RWPE1 (cell line): ENCODE measurements around the gene RAP1GAP2.
A peak's percentile ranks its signal among the peaks of the same experiment; 100 is the strongest.

Experiments used
- CTCF ChIA-PET: fragments of 350-600 bp; sonication (Branson Sonifier 250); formaldehyde crosslinking; extraction: SDS; loops from one replicate; lab custom pipeline; 2021; lab: Yijun Ruan, JAX
- POLR2A ChIA-PET: fragments of 400-600 bp; formaldehyde crosslinking; extraction: SDS; loops from one replicate; lab custom pipeline; 2020; ENCODE audit warnings: antibody characterized with exemption; ENCODE audit not compliant: low non-redundant PET; lab: Yijun Ruan, JAX
- DNase-seq: peaks from one replicate; pipeline ENCODE4 v3.0.0; 2012; ENCODE audit warnings: low spot score
- H3K27ac ChIP-seq: fragments of 450-650 bp; 2 replicates; pipeline ENCODE4 v1.5.1; 2017
- TF ChIP-seq, protein P1 (sequence below): fragments of 450-650 bp; conservative IDR thresholded peaks from 2 replicates; pipeline ENCODE4 v1.5.1; 2017; ENCODE audit warnings: low read depth, mild to moderate bottlenecking

The RAP1GAP2 gene

DNA sequence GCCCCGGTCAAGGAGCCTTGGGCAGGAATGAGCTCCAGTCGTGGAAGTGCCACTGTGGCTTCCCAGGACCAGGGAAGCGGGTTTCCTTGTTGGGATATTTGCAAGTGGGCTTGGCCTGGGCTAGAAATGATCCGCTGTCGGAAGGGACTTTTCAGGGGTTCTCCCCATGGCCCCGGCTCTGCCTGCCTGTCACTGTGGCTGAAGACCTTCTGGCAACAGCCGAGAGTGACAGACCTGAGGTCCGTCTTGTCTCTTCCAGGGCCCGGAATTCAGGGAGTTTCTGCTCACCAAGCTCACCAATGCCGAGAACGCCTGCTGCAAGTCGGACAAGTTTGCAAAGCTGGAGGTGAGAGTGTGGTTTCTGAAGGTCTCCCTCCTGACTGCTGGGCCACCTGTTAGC, 209.5 kb downstream of the RAP1GAP2 start:
- H3K27ac ChIP-seq, result peak overlapping the region; percentile 90
- TF ChIP-seq, protein P1, sequence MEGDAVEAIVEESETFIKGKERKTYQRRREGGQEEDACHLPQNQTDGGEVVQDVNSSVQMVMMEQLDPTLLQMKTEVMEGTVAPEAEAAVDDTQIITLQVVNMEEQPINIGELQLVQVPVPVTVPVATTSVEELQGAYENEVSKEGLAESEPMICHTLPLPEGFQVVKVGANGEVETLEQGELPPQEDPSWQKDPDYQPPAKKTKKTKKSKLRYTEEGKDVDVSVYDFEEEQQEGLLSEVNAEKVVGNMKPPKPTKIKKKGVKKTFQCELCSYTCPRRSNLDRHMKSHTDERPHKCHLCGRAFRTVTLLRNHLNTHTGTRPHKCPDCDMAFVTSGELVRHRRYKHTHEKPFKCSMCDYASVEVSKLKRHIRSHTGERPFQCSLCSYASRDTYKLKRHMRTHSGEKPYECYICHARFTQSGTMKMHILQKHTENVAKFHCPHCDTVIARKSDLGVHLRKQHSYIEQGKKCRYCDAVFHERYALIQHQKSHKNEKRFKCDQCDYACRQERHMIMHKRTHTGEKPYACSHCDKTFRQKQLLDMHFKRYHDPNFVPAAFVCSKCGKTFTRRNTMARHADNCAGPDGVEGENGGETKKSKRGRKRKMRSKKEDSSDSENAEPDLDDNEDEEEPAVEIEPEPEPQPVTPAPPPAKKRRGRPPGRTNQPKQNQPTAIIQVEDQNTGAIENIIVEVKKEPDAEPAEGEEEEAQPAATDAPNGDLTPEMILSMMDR, result no peak
- ChIA-PET POLR2A (no interaction called here), CTCF (interaction anchor here (0.5 to 3.9 kb wide), 3 partner anchors 157 to 256 kb away, joined by 4 to 22 read pairs (median 4); no protein-coding TSS in a partner anchor)
- no peak for DNase-seq

DNA sequence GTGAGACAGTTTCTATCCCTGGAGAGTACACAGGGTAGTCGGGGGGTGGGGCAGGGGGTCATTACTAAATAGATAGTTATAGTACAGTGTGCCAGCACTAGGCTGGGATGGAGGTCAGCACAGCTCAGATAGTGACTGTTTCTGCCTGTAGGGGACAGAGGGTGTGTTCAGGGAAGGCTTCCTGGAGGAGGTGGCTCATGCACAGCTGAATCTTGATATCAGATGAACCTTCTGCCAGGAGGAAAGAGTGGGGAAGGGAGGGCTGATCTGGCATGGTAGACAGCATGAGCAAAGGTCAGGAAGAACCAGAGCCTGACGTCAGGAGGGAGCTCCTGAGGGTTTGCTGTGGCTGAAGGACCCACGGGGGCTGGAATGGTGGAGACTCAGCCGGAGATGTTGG, 210.6 kb downstream of the RAP1GAP2 start:
- CTCF ChIA-PET, result interaction anchor here (3.9 kb wide), 1 partner anchor 158 kb away, joined by 22 read pairs; no protein-coding TSS in a partner anchor

DNA sequence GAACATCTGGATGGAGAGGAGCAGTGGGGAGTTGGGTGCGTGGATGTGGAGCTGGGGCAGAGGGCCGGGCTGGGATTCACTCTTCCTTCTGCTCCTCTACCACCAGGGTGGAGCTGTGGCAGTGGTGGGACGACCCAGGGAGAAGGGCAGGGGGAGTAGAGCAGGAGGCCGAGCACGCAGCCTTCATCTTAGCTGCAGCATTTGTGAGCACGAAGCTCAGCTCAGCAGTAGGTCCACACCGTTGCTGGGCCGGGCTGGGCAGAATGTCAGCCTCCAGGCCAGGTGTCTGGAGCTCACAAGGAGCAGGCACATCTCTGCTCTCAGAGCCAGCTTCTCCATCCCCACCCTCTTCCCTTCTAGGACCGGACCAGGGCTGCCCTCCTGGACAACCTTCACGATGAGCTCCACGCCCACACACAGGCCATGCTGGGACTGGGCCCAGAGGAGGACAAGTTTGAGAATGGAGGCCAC, 211.4 kb downstream of the RAP1GAP2 start:
- DNase-seq, result no peak
- TF ChIP-seq, protein P1, result no peak
- H3K27ac ChIP-seq, result no peak overlapping the region
- POLR2A ChIA-PET, result no interaction called here
- CTCF ChIA-PET, result interaction anchor here (3.9 kb wide), 1 partner anchor 159 kb away, joined by 22 read pairs; no protein-coding TSS in a partner anchor

More for the DNA sequence above, 210.6 kb downstream of the RAP1GAP2 start:
- POLR2A ChIA-PET, result no interaction called here
- no peak overlapping the region for H3K27ac ChIP-seq
- TF ChIP-seq, protein P1, result no peak
- no peak for DNase-seq

DNA sequence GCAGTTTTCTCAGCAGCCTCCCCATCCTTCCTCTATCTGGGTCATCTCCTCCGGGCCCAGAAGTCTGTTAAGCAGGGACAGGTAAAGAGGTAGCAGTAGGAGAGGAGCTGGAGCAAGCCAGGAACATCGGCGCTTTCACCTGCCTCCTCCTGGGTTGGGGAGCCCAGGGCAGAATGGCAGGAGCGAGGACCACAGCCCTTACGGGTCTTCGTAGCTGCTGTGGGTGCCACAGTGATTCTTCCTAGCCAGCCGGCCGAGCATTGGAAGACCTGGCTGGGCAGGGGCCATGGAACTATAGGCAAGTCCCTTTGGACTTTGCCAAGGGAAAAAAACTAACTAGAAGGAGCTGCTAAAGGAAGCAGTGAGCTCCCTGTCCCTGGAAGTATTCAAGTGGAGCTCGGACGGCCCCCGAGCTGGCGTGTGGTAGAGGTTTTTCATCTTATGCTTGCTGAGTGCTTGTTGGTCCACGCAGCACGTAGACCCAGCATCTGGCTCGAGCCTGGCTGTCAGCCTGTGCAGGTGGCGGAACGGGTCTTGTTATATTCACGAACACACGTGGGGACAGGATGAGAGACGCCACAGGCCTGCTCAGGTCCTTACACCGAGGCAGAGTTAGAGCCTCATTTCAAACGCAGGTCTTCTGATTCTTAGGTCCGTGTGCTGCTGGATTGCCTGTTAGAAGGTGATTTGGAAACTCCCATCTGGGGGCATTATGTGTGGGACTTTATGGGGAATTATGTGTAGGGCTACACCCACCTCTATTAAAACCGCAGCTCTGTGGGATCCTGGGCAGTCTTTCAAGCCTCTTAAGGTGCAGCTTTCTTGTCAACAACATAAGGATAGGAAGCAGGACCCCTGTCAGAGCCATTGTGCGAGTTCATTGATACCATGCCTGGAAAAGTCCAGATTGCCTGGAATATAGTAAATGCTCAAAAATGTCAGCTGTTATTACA, 212.4 kb downstream of the RAP1GAP2 start:
- CTCF ChIA-PET, result interaction anchor here (1.0 kb wide), 1 partner anchor 181 kb away, joined by 3 read pairs; no protein-coding TSS in a partner anchor
- TF ChIP-seq, protein P1, result no peak
- POLR2A ChIA-PET, result no interaction called here
- H3K27ac ChIP-seq, result no peak overlapping the region
- DNase-seq, result no peak

DNA sequence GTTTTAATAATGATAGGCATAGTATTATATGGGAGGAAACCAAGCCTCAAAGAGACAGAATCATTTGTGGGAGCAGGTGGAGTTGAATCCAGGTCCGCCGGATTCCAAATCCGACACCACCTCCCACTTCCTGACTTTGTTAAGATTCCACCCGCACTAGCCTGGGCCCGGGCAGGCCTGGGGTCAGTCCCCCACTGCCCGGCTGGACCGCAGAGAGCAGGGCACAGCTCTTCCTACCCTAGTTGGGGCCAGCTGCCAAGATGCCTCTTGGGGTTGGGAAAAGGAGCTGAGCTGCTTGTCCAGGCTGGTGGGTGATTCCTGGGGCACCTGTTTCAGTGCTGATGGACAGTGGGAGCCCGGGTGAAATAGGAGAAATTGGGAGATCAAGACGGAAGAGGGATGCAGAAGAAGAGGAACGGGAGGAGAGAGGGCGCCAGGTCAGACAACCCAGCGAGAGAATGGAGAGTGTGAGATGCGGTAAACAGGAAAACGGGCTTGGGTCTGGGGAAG, 213.2 kb downstream of the RAP1GAP2 start:
- DNase-seq, result no peak
- TF ChIP-seq, protein P1, result no peak
- H3K27ac ChIP-seq, result 0 out of 2 replicates have a peak overlapping the region, but pooled peaks have one; percentile 3
- ChIA-PET POLR2A (no interaction called here), CTCF (interaction anchor here (1.0 kb wide), 1 partner anchor 182 kb away, joined by 3 read pairs; no protein-coding TSS in a partner anchor)

DNA sequence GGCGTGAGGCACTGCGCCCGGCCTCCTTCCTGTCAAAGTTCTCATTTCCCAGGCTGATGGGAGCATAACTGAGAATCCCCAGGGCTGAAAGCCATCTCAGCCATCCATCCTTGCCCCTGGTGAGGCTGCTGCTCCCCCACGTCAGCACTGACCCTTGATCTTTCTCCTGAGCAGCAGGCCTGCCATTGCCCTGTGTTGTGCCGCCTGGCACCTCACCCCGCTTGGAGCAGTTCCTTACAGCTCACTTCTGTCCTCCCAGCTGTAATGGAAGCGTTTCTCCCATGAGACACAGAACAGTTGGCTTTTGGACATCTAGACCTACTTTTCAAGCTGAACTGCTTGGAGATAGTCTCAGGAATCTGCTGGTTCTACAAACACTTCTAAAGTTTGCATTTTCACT, 215.7 kb downstream of the RAP1GAP2 start:
- CTCF ChIA-PET, result interaction anchor here (0.6 to 5.6 kb wide), 3 partner anchors 75 to 162 kb away, joined by 3 to 38 read pairs (median 4); no protein-coding TSS in a partner anchor
- TF ChIP-seq, protein P1, result no peak
- POLR2A ChIA-PET, result no interaction called here
- DNase-seq, result no peak
- H3K27ac ChIP-seq, result peak overlapping the region; percentile 34; the same call in 1 of the 2 replicates
